ENCODE results near the gene PHACTR1. TPM values are rescaled to one million over a fixed set of nuclear protein-coding genes. Genes with fewer than 3 reads are reported as not detected.

Gene PHACTR1
- total and polyA plus RNA-seq, 2 of the 4 experiments (the other 2 are of a cell fraction): not detected

- Histone ChIP-seq H3K14ac (replicated peaks; ENCODE audit: low read depth, low read length) (no peak overlapping the region), H3K27me3 (ENCODE audit: control insufficient read depth, insufficient read depth, low read length) (no peaks in the 10 kb centered on the region), H3K4me1 (ENCODE audit: control insufficient read depth, insufficient read depth, low read length) (peaks cover 10% of the 10 kb centered on the region), H2AK9ac (replicated peaks; ENCODE audit: low read depth, low read length, poor library complexity) (no peak overlapping the region), H3K9ac (ENCODE audit: low read depth, low read length) (no peak overlapping the region), H2BK20ac (ENCODE audit: low read depth, low read length) (no peak overlapping the region), H3K9me3 (ENCODE audit: control insufficient read depth, insufficient read depth, low read length) (no peaks in the 10 kb centered on the region), H3K18ac (ENCODE audit: low read depth, low read length) (no peak overlapping the region), H2BK15ac (ENCODE audit: low read depth, low read length) (no peak overlapping the region), H2BK120ac (ENCODE audit: low read depth, low read length) (no peak overlapping the region), H2BK5ac (ENCODE audit: low read depth, low read length, poor library complexity, severe bottlenecking) (no peak overlapping the region), H3K36me3 (ENCODE audit: control insufficient read depth, insufficient read depth, low read length) (peaks cover 11% of the 10 kb centered on the region; the same call in 1 of the 2 replicates), H4K20me1 (ENCODE audit: insufficient read depth, low read length) (no peaks in the 10 kb centered on the region), H3K27ac (ENCODE audit: insufficient read depth, low read length) (no peak overlapping the region), H4K91ac (ENCODE audit: insufficient read depth, low read depth, low read length) (no peak overlapping the region), H3K9me1 (ENCODE audit: insufficient read depth, low read length) (peaks cover 8% of the 10 kb centered on the region), H4K5ac (ENCODE audit: low read depth, low read length) (no peak overlapping the region), H3K4me3 (ENCODE audit: insufficient read depth, low read depth, low read length) (no peak overlapping the region), H3K23ac (ENCODE audit: low read depth, low read length) (no peak overlapping the region), H3K4me2 (ENCODE audit: low read depth, low read length) (no peak overlapping the region), H3K4ac (ENCODE audit: low read depth, low read length) (no peak overlapping the region), H4K8ac (ENCODE audit: low read depth in 2 of 2, low read length in 2 of 2) (no peak overlapping the region), H3K79me1 (ENCODE audit: low read depth in 1 of 2, low read length in 2 of 2) (peaks cover 6 to 11% of the 10 kb centered on the region in 2 experiments; a peak in 2 of 4 replicates), H3K56ac (ENCODE audit: extremely low read depth, insufficient read depth, low read length) (no peak overlapping the region), H2AK5ac (ENCODE audit: low read depth, low read length) (no peak overlapping the region), H2AFZ (replicated peaks; ENCODE audit: low read length, poor library complexity) (no peak overlapping the region)
- WGBS, 2 experiments (ENCODE audit: extremely low coverage in 2 of 2, insufficient read length in 1 of 2): no CpG with 5 or more reads among the region's 9 CpGs
- intact Hi-C loops (cut with micrococcal nuclease): no loop called here
- ChIA-PET POLR2A (ENCODE audit: unreplicated experiment) (no interaction called here), CTCF (no interaction called here)
- no peak for DNase-seq
- no TSS peak for BruUV-seq (replicated peaks)
- dilution Hi-C loops (cut with HindIII; ENCODE audit: low sequenced_read_pairs, unreplicated experiment): no loop called here
- in situ Hi-C loops (cut with MboI; ENCODE audit: low sequenced_read_pairs): no loop called here
- no peak for ATAC-seq (ENCODE audit: low read depth)
- no peak for TF ChIP-seq FOS (IDR thresholded peaks at IDR 0.05; ENCODE audit: low read depth, low read length)
- no peak for TF ChIP-seq ELK1 (IDR thresholded peaks at IDR 0.05; ENCODE audit: borderline replicate concordance, low read depth, low read length)
- no peak for TF ChIP-seq MAZ (IDR thresholded peaks at IDR 0.05; ENCODE audit: borderline replicate concordance, low read depth, low read length)
- no peak for TF ChIP-seq BHLHE40 (IDR thresholded peaks at IDR 0.05; ENCODE audit: low read depth, low read length)
- no peak for TF ChIP-seq RFX5 (IDR thresholded peaks at IDR 0.05; ENCODE audit: low read depth, low read length)
- TF ChIP-seq CEBPB (IDR thresholded peaks at IDR 0.05; ENCODE audit: low read depth, low read length): no peak
- no peak for TF ChIP-seq CTCF (conservative IDR thresholded peaks at IDR 0.05; ENCODE audit: low read depth, low read length)
- TF ChIP-seq CHD1 (IDR thresholded peaks at IDR 0.05; ENCODE audit: low read depth, low read length): no peak
- TF ChIP-seq NFE2L2 (IDR thresholded peaks at IDR 0.05; ENCODE audit: low read depth, low read length): no peak
- no peak for TF ChIP-seq MAFK (IDR thresholded peaks at IDR 0.05; ENCODE audit: low read depth, low read length)
- no peak for TF ChIP-seq MXI1 (IDR thresholded peaks at IDR 0.05; ENCODE audit: borderline replicate concordance, low read depth, low read length)
- no peak for TF ChIP-seq RAD21 (IDR thresholded peaks at IDR 0.05; ENCODE audit: low read length)
- TF ChIP-seq, protein P1, sequence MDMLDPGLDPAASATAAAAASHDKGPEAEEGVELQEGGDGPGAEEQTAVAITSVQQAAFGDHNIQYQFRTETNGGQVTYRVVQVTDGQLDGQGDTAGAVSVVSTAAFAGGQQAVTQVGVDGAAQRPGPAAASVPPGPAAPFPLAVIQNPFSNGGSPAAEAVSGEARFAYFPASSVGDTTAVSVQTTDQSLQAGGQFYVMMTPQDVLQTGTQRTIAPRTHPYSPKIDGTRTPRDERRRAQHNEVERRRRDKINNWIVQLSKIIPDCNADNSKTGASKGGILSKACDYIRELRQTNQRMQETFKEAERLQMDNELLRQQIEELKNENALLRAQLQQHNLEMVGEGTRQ (IDR thresholded peaks at IDR 0.05; ENCODE audit: low read depth, low read length): no peak
- no peak for TF ChIP-seq POLR2A (IDR thresholded peaks at IDR 0.05; ENCODE audit: low read depth, low read length)
- TF ChIP-seq RCOR1 (IDR thresholded peaks at IDR 0.05; ENCODE audit: insufficient replicate concordance, low read length): no peak
Observed at GRCh38 chr6:13300643-13301590, 584.4 kb downstream of the PHACTR1 start.
